ENCODE measurements around the gene KCNS3.

- TF ChIP-seq POLR2A (IDR thresholded peaks at IDR 0.05) (no peak), POLR2AphosphoS5 (IDR thresholded peaks at IDR 0.05) (no peak)
Observed at GRCh38 chr2:17958466-17959092, 80.1 kb downstream of the KCNS3 start.

Measured in transverse colon (tissue), 3 donors.